GM21825 (cell line): ENCODE measurements around the gene USP34.
"Not testable (repeated sequence)": the region's sequence is repeated elsewhere in the genome, so short reads cannot be mapped to it uniquely, and the experiment has no call there.

ENCODE experiments used
- ATAC-seq: cut with Tn5 transposase; IDR thresholded peaks from one replicate; pipeline ENCODE4 v1.9.1; 2021; ENCODE audit warnings: mild to moderate bottlenecking, moderate library complexity; ENCODE audit not compliant: unreplicated experiment

USP34 gene

DNA sequence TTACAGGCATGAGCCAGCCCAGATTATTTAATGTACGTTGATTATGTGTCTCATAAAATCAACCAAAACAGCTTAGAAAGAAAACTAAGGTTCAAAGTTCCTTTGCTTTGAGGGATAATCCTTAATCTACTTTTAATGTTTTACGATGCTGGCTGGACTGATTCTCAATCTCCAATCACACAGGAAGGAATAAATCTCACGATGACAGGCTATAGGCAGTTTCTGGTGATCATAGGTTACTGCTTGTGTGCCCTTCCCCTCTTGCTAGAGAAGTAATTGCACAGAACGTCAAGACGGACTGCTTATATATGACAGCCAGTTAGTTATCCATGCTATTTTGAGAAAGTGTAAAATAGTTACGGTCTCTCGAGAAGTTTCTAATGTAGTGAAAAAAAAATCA lies 265.8 kb downstream of the USP34 start:
- ATAC-seq = no peak

DNA sequence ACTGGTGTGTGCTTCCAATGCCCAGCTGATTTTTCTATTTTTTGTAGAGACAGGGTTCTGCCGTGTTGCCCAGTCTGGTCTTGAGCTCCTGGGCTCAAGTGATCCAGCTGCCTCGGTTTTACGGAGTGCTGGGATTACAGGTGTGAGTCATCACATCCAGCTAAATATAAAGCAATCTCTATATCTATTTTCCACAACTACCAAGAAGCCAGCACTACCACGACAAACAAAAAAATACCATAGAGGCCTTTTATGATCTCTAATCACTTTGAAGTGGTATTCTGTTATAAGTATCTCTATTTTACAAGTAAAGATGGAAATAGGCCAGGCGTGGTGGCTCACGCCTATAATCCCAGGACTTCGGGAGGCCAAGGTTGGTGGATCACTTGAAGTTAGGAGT lies 274.2 kb downstream of the USP34 start:
- ATAC-seq = no peak

- ATAC-seq = not testable (repeated sequence)
Observed at GRCh38 chr2:61194646-61195045, 276.2 kb downstream of the USP34 start.

DNA sequence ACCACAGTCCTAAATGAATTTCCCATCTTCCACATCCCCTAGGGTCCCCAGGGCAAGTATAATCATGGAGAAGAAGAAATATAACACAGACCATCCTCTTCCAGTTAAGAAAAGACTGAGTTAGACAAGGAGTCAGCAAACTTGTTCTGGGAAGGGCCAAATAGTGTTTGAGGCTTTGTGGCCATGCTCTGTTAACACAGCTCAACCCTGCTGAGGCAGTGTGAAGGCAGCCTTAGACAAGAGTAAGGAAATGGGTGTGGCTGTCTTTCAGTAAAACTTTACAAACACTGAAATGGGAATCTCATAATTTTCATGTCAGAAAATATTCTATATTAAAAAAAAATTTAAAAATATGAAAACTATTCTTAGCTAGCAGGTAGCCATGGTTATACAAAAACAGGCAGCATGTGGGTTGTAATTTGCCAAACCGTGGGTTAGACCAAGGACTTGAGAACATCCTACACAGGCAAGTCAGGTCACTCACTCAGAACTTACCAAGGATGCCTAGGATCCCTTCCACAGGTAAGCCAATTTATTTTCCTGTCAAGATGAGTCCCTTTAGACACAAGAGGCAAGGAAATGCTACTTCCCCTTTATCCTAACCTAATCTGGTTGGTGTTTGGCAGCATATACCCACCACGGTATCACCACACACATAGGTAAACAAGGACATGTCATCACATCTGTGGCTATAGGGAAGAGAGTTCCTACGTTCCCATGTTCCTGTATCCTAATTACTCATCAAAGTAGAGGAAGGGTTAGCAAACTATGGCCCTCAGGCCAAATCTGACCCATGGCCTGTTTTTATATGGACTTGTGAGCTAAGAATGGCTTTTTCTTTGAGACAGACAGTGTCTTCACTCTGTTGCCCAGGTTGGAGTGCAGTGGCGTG lies 277.0 kb downstream of the USP34 start:
- no peak for ATAC-seq

DNA sequence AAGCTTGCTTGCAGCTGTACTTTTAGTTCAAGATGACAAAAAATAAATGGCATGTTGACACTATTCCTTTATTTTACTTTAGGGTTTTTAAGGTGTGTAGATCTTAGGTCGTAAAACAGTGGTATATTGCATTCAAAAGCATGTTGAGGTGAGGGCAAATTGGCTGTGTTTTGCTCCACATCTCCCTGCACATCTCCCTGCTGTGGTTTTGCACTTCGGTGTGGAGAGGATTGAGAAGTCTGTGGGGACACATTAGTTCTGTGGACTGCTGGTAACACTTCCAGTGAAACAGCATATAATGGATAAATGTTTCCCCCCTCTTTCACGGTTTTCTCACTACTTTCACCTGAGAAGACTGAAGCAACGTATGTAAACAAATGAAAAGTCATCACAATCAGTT lies 283.8 kb downstream of the USP34 start:
- no peak for ATAC-seq

DNA sequence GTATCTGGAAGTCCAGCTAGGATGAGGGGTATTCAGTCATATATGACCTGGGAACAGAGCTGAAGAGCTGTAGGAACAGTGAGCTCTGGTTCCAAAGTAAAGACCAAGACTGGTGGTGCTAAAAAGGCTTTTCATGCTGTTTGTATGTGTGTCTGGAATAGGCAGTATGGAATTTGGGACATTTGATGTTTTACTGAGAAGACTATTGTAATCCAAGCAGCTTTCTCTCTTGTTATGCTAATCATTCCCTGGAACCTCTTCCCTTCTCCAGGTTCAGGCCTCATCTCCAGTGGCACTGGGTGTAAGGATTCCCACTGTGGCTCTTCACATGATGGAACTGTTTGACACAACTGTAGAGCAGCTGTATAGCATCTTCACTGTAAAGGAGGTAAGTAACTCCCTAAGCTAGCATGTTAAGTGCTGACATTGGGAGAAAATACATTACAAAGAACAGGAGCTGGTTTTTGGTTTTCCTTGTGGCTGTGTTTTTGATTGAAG lies 285.6 kb downstream of the USP34 start:
- no peak for ATAC-seq

DNA sequence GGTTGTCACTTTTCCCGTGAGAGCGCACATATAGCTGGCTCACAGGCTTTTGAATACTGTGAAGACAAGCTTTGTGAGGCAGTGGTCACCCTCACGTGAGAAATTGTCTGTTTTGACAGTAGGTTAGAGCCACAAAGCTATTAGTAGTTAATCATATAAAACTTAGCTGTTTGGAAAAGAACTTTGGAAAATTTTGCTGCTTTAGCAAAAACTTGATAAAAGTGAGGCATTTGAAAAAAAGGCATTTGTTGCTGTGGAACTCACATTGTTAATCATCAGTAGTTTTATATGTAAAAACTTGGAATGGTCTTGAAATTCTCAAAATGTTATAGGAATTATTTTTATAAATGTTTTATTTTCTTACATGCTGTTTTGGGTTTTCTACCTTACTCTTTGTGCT lies 286.6 kb downstream of the USP34 start:
- ATAC-seq = no peak

DNA sequence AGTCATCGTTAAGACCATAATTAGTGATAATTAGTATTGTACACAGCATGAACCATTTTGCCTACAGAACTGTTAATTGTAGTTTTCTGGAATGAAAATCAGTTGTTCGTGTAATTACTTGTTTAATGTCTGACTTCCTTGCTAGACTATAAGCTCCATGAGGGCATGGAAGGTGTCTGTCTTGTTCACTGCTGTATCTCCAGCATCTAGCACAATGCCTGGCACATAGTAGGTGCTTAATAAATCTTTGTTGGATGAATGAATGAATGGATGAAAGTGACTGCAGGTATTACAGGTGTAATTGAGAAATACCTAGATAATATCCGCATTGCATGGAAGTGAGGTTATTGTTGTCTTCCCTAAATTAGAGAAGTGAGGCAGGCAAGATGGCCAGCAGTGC lies 287.1 kb downstream of the USP34 start:
- no peak for ATAC-seq

GRCh38 chr2:61182059-61182383 lies 288.9 kb downstream of the USP34 start:
- no peak for ATAC-seq

DNA sequence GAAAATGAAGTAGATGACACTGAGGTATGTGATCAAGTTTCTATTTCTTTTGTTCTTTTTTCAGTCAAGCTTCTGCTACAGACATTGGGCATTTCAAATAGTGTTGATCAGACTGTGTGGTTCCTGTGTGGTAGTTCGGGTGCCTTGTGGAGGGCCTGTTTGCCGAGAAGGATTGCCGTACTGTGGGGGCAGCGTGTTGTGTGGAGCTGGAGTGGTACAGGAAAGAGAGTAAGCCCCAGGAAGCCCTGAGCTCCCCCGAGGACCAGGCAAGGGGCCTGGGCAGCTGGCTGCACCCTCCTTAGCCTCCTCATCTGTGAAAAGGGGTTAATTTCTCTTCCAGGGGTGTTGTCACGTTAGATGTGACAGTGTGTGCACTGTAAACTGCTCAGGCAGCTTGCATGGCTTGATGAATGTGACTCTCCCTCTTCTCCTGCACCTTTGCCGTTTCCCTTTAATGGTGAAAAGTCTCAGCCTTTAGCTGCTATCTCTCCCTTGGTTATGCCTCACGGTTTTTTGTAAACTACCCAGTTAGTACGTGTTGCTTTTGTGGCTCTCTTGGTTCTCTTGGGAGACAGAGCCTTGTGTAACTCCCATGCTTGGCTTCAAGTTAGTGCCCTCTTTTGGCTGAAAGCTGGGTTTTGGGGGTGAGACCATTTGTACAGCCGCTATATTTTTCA lies 289.4 kb downstream of the USP34 start:
- no peak for ATAC-seq

GRCh38 chr2:61180686-61181085 lies 290.2 kb downstream of the USP34 start:
- no peak for ATAC-seq

DNA sequence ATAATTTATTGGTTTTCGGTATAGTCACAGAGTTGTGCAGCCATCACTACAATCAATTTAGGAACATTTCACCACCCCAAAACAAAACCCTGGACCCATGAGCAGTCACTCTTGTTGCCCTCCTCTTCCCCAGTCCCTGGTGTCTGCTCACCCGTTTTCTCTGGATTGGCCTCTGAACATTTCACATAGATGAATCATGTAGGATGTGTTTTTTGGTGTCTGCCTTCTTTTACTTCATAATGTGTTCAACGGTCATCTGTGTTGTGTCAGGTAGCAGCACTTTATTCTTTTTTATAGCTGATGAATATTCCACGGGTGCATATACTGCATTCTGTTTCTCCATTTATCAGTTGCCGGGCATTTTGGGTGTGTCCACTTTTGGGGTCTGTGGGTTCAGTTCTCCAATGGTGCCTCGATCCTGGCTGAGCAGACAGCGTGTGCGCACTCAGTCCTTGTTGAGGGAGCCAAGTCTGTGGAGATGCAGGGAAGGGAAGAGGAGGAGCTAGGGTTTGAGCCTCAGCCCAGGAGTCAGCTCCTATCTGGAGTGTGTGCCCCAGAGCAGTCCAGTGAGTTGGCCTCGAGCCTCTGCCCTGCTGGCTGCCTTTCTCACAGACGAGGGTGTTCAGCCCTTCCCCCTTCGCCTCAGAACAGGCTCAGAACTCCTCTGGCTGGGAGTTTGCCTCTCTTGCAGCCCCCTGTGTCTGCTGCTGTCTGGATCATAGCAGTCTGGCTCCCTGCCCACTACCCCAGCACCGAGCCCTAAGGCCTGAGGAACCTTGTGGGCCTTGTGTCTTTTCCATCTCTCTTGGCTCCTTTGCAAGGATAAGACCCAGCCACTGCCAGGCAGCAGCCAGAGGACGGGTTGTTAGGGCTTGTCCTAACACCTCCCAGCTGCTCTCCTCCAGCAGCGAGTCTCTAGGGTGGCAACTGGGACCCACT lies 290.9 kb downstream of the USP34 start:
- no peak for ATAC-seq

- ATAC-seq = no peak
Observed at GRCh38 chr2:61178603-61179545, 292.0 kb downstream of the USP34 start.

DNA sequence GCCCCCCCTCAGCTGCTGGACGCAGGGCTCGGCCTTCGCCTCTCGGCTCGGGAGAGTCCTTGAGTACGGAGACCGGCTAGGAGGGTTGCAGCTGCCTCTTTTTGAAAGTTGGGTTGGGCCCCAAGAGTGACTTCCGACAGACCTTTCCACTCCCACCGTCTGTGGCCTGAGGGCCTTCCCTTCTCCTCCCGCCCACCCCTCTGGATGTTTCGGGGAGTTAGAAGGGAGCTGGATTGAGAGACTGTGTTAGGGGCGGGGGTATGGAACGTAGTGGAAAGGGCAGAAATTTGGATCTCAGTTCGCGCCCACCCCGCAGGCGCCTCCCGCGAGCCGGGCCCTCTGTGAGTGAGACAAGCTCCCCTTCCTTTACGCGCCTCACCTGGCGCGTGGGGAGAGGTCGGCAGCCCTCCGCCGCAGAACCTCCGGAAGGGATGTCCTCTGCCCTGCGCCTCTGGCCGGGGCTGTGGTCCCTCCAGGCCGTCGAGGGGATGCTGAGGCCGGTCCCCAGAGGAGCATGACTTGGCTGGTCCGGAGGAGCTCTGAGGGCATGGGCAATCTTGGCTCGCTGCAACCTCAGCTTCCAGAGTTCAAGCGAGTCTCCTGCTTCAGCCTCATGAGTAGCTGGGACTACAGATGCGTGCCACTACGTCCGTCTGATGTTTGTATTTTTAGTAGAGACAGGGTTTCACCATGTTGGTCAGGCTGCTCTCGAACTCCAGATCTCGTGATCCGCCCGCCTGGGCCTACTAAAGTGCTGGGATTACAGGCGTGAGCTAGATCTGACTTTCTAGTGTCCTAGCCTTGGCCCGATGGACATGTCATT lies 292.9 kb downstream of the USP34 start:
- ATAC-seq = peak; percentile 23

GRCh38 chr2:61176755-61177726 lies 293.8 kb downstream of the USP34 start:
- ATAC-seq = peak; percentile 80

DNA sequence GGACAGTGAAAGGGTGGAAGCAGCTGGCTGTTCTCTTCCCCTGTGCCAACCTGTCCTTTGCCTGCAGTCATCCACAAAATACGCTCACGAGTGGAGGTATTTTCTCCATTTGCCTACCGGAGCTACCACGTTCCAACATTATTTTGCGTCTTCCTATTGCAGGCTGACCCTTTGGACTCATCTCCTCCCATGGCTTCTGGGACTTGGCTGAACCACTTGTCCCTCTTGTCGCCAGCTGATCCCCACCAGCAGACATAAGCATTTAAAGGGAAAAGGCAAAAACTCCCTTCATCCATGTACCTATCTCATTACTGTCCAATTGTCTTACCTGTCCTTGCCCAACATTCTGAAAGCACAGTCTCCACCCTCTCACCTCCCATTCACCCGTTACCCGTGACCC lies 295.9 kb downstream of the USP34 start:
- no peak for ATAC-seq

GRCh38 chr2:61173116-61173515 lies 297.8 kb downstream of the USP34 start:
- no peak for ATAC-seq

- no peak for ATAC-seq
Observed at GRCh38 chr2:61172671-61173070, 298.2 kb downstream of the USP34 start.
